Stimulated activated naive CD8-positive, alpha-beta T cell treated with anti-CD3 and anti-CD28 coated beads, Interleukin-15, amount 100 ng/mL, for 72 hours (primary cell): ENCODE results near the gene CSNK1A1.
A peak's percentile ranks its signal among the peaks of the same experiment; 100 is the strongest.
"Not testable (repeated sequence)": the region's sequence is repeated elsewhere in the genome, so short reads cannot be mapped to it uniquely, and the experiment has no call there.

ENCODE experiments used
- ATAC-seq: fragments of 150-1000 bp; cut with Tn5 transposase; 2 replicates; pipeline ENCODE4 v1.10.0; 2021; ENCODE audit warnings: mild to moderate bottlenecking, moderate library complexity
- DNase-seq, 2 donors: peaks; one replicate each; pipeline ENCODE4 v3.0.0; 2021 to 2022
- H3K27ac Mint-ChIP-seq, 2 donors: one replicate each; pipeline ENCODE4 v1.8.0; 2022; ENCODE audit warnings: mild to moderate bottlenecking in 2 of 2, mixed read lengths in 2 of 2, moderate library complexity in 2 of 2
- H3K27me3 Mint-ChIP-seq: one replicate; pipeline ENCODE4 v1.8.0; 2022; ENCODE audit warnings: mixed read lengths
- H3K4me1 Mint-ChIP-seq: one replicate; pipeline ENCODE4 v1.8.0; 2022; ENCODE audit warnings: mild to moderate bottlenecking, mixed read lengths
- H3K4me3 Mint-ChIP-seq, 2 donors: one replicate each; pipeline ENCODE4 v1.8.0; 2022; ENCODE audit warnings: mild to moderate bottlenecking in 2 of 2, mixed read lengths in 2 of 2, moderate library complexity in 1 of 2
- H3K9me3 Mint-ChIP-seq, 2 donors: one replicate each; pipeline ENCODE4 v1.8.0; 2022; ENCODE audit warnings: mixed read lengths in 2 of 2

The CSNK1A1 gene

DNA sequence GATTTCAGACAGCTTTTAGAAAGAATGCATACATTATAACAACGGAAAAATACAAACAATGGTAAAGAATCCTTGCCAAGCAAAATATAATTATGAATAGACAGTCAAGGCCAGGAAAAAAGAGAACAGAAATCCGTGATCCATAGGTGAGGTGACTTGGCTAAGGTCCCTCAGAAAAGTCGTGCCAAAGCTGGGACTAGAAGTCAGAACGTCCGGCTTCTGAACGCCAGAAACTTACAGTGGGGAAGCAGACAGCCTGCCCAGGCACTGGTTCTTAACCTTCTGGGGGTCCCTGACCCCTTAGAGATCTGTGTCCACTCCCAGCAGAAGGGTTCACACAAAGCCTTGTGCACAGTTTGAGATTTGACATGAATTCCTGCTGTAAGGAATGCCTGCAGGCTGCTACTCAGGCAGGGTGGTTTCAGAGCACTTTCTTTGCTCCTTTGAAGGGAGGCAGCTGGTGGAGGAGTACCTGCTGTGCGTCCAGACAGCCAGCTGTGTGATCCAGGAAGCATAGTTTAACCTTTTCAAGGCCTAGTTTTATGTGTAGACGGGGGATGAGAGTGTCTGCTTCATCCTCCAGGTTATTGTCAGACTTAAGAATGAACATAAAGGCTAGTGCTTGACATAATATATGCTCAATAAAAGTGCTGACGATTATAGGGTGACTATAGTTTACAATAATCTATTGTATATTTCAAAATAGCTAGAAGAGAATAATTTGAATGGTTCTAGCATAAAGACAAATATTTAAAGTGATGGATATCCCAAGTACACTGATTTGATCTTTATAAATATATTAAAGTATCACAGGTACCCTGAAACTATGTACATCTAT lies 30.9 kb upstream of the CSNK1A1 start:
- H3K4me1 Mint-ChIP-seq: peaks cover 24% of the 10 kb centered on the region
- H3K27ac Mint-ChIP-seq: peak overlapping the region in 1 of 2 donors; percentile 46
- no peak for ATAC-seq
- no peaks in the 10 kb centered on the region for H3K9me3 Mint-ChIP-seq
- no peak for DNase-seq
- peaks cover 9% of the 10 kb centered on the region for H3K27me3 Mint-ChIP-seq
- peak overlapping the region; percentile 75 to 87 for H3K4me3 Mint-ChIP-seq

DNA sequence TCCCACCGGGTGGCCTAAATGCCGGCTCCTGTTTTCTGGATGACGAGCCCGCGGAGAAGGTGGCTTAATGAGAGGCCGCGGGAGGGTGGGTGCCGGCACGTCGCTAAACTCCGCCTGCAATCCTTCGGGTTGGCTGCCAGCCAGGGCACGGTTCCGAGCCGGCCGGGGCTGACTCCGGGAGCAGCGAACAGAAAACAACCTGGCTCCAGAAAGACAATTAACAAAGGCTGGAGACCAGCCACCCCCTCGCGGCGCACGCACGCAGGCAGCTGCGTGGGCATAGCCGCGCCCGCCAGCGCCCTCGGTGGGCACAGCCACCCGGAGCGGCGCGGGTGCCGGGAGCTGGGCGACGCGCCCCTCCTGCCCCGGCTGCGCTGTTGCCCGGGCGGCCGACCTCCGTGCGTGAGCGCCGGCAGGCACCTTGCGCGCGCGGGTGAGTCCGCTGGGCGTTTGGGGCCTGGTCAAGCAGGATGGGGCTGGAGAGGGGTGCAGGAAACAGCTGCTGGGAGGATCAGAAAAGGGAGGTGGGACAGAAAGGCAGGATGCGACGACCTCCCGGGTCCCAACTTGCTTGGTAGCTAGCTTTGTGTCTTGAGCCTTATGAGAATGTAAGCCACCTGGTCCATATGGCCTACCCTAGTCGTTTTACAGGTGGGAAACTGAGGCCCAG lies 30.1 kb upstream of the CSNK1A1 start, which contains the start of gene ARHGEF37:
Gene ARHGEF37, plus strand, starts transcription at position 307 of the 670 bp plus-strand sequence. CDS start 16,272 bp downstream, outside the sequence.
- DNase-seq (peak; percentile 50 to 58), ATAC-seq (peak; percentile 87)
- Mint-ChIP-seq H3K4me1 (peaks cover 23% of the 10 kb centered on the region), H3K9me3 (no peaks in the 10 kb centered on the region), H3K27me3 (peaks cover 9% of the 10 kb centered on the region), H3K4me3 (peak within 1 kb of the TSS; percentile 75 to 87), H3K27ac (peak within 1 kb of the TSS; percentile 15 to 46)

DNA sequence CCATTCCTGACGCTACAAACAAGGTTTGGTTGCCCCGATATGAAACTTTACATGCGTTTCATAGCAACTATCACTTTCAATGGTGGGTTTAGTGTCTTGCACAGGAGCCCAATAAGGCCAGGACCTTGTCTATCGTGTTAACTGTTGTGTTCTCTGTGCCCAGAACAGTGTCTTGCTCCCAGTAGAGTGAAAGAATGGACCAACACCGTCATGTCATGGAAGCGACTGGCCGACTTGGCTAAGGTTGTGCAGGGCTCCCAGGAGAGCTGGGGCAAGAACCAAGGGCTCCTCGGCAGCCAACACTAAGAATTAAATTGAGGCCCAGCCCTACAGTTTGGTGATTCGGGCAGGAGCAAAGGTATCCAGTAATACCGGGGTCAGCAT lies 29.6 kb upstream of the CSNK1A1 start:
- no peaks in the 10 kb centered on the region for H3K9me3 Mint-ChIP-seq
- H3K4me1 Mint-ChIP-seq: peaks cover 27% of the 10 kb centered on the region
- H3K27ac Mint-ChIP-seq: peak overlapping the region in 1 of 2 donors; percentile 33
- no peak for DNase-seq
- H3K4me3 Mint-ChIP-seq: peak overlapping the region; percentile 72 to 87
- ATAC-seq: peak; percentile 24
- peaks cover 9% of the 10 kb centered on the region for H3K27me3 Mint-ChIP-seq

DNA sequence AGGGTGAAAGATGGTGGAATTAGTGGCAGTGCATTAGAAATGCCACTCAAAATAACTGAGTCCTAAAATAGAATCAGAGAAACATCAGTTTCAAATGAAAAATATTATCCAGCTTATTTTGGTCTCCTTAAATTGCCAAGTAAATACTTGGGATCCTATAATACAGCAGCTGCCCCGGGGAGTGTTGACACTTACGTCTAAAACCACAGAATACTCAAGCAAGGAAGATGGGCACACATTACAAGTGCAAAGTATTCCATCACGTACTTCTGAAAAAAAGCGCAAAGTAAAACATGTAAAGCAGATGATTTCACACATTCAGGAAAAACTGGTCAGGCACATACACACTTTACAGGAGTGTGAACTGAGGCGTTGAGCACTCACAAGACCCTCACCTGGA lies 27.7 kb upstream of the CSNK1A1 start:
- no peak for DNase-seq
- no peak overlapping the region for H3K27ac Mint-ChIP-seq
- H3K9me3 Mint-ChIP-seq: no peaks in the 10 kb centered on the region
- no peak overlapping the region for H3K4me3 Mint-ChIP-seq
- ATAC-seq: no peak
- peaks cover 30% of the 10 kb centered on the region for H3K4me1 Mint-ChIP-seq
- peaks cover 9% of the 10 kb centered on the region for H3K27me3 Mint-ChIP-seq

DNA sequence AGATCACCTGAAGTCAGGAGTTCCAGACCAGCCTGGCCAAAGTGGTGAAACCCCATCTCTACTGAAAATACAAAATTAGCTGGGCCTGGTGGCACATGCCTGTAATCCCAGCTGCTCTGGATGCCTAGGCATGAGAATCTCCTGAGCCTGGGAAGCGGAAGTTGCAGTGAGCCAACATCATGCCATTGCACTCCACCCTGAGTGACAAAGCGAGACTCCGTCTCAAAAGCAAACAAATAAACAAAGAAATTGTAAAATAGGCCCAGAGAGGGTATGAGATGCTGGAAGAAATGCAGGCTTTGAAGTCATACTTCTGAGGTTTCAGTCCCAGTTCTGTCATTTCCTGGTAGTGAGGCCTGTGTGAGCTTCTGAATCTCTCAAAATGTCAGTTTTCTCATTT lies 24.8 kb upstream of the CSNK1A1 start:
- H3K4me1 Mint-ChIP-seq: peaks cover 23% of the 10 kb centered on the region
- peaks cover 9% of the 10 kb centered on the region for H3K27me3 Mint-ChIP-seq
- no peaks in the 10 kb centered on the region for H3K9me3 Mint-ChIP-seq
- peak overlapping the region; percentile 75 to 76 for H3K27ac Mint-ChIP-seq
- peak overlapping the region; percentile 14 to 49 for H3K4me3 Mint-ChIP-seq
- ATAC-seq (peak; percentile 91), DNase-seq (peak; percentile 16 to 25)

DNA sequence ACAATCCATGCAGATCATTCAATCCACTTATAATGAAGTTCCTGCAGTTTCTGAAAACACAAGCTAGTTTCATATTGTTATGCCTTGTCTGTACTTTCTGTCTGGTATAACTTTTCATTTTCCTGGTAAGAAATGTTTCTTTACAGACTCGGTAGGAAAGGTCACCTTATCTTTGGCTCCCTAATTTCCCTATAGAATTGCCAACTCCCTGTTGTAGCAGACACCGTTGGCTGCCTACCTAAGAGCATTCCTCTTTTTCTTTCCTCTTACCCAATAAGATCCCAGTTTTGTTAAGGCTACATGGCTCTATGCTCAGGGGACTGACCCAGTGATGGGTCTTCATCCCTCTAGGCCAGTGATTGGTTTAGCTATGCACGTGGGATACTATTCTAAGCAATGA lies 23.9 kb upstream of the CSNK1A1 start:
- Mint-ChIP-seq H3K4me3 (no peak overlapping the region), H3K27ac (no peak overlapping the region), H3K4me1 (peaks cover 14% of the 10 kb centered on the region), H3K9me3 (no peaks in the 10 kb centered on the region), H3K27me3 (peaks cover 4% of the 10 kb centered on the region)
- DNase-seq (no peak), ATAC-seq (no peak)

DNA sequence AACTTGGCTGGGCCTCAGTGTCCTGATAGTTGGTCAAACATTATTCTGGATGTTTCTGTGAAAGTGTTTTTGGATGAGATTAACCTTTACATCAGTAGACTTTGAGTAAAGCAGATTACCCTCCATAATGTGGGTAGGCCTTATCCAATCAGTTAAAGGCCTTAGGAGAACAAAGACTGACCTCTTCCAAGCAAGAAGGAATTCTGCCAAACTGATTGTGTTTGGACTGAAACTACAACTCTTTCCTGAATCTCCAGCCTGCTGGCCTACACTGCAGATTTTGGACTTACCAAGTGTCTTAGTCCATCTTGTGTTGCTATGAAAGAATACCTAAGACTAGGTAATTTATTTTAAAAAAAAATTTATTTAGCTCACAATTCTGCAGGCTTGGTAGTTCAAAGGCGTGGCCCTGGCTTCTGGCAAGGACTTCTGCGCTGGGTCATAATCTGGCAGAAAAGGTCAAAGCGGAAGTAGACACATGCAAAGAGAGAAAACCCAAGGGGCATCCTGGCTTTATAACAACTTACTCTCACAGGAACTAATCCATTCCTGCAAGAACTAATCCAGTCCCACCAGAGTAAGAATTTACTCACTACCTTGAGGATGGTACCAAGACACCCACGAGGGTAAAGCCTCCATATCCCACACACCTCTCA lies 21.5 kb upstream of the CSNK1A1 start:
- no peak overlapping the region for H3K27ac Mint-ChIP-seq
- peaks cover 13% of the 10 kb centered on the region for H3K4me1 Mint-ChIP-seq
- ATAC-seq (no peak), DNase-seq (no peak)
- H3K9me3 Mint-ChIP-seq: no peaks in the 10 kb centered on the region
- no peak overlapping the region for H3K4me3 Mint-ChIP-seq
- no peaks in the 10 kb centered on the region for H3K27me3 Mint-ChIP-seq

DNA sequence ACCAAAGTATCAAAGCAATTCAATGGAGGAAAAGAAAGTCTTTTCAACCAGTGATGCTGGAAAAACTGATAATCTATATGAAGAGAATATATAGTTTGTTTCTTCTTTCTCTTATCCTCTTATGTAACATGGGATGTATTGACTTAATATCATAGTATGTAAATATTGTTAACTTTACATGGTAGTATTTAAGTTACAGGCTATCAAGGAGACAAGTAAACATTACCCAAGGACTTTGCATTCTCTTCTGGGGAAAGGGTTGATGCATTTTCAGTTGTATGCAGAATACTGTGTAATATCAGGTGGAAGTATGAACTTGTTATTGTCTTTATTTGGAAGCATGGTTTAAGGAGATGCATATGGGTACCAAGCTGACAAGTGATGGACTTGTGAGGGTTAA lies 20.9 kb upstream of the CSNK1A1 start:
- Mint-ChIP-seq H3K4me1 (peaks cover 13% of the 10 kb centered on the region), H3K27ac (no peak overlapping the region), H3K4me3 (no peak overlapping the region), H3K9me3 (no peaks in the 10 kb centered on the region), H3K27me3 (no peaks in the 10 kb centered on the region)
- DNase-seq: no peak
- no peak for ATAC-seq

DNA sequence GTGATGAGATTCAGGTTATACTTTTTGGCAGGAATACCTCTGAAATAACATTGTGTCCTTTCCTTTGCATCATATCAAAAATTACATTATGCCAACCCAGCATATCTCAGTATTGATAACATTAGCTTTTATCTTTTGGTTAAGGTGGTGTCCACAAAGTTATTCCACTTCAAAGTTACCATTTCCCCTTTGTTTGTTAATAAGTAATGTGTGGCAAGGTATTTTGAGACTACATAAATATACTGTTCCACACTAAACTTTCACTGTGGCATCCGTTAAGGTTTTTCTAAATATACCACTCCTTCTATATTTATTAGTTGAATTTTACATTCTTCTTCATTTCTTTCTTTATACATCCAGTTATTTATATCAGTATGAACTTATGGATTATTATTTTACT lies 16.0 kb upstream of the CSNK1A1 start:
- ATAC-seq (no peak), DNase-seq (no peak)
- Mint-ChIP-seq H3K4me1 (peaks cover 8% of the 10 kb centered on the region), H3K27me3 (no peaks in the 10 kb centered on the region), H3K4me3 (no peak overlapping the region), H3K27ac (no peak overlapping the region), H3K9me3 (no peaks in the 10 kb centered on the region)

DNA sequence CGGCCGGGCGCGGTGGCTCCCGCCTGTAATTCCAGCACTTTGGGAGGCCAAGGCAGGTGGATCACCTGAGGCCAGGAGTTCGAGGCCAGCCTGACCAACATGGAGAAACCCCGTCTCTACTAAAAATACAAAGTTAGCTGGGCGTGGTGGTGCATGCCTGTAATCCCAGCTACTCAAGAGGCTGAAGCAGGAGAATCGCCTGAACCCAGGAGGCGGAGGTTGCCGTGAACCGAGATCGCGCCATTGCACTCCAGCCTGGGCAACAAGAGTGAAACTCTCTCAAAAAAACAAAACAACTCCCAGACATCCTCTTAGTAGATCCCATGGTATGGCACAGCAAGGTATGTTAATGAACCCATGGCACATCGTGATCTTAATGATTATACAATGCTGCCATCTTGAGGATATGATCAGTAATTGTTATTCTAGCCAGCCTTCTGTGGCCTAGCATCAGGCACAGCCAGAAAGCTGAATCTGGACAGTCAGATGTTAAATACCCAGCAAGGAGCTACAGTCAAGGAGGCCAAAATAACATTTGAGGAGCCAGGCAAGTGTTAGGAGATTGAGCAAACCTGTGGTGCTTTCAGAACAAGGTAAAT lies 13.4 kb upstream of the CSNK1A1 start:
- not testable (repeated sequence) for H3K27ac Mint-ChIP-seq, H3K27me3 Mint-ChIP-seq, H3K9me3 Mint-ChIP-seq, H3K4me3 Mint-ChIP-seq
- DNase-seq (peak in 1 of 2 donors; percentile 28), ATAC-seq (peak; percentile 93)
- H3K4me1 Mint-ChIP-seq: peaks cover 21% of the 10 kb centered on the region

DNA sequence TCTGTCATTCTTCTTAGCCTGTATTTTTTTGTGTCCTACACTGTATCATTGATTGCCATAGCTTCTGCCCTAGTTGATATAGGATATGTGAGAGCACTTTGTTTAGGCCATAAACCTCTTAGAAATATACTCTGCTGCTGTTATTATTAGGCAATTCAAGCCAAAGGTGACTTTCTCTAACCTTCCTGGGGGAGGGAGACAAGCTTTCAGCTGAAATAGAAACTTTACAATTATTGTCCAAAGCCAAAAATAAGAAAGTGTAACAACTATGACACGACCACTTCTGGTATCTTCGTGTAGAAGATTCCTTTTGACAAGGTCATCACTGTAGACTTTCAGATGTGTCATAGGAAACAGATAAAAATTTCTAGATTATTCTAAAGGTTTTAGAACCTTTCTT lies 12.2 kb upstream of the CSNK1A1 start:
- no peaks in the 10 kb centered on the region for H3K9me3 Mint-ChIP-seq
- no peak for DNase-seq
- no peak overlapping the region for H3K27ac Mint-ChIP-seq
- H3K4me1 Mint-ChIP-seq: peaks cover 21% of the 10 kb centered on the region
- H3K4me3 Mint-ChIP-seq: no peak overlapping the region
- no peaks in the 10 kb centered on the region for H3K27me3 Mint-ChIP-seq
- ATAC-seq: no peak

DNA sequence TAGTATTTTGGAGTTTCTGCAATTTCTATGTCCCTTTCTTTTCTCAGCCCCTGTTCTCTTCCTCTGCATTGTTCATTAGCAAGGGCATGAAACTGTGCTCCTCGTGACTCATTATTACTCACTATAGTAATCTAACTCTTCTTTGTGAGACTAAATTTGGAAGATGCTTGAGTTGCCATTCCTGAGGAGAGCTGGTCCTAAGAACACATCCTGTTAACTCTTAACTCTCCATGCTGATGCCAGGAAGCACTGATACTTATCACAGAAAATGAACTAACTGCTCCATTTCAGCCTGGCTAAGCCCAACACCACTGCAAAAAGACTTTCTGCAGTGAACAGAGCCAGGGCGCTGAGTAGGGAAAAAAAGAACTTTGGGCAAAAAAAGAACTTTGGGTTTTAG lies 10.6 kb upstream of the CSNK1A1 start:
- H3K4me3 Mint-ChIP-seq: peak overlapping the region; percentile 0 to 44
- no peaks in the 10 kb centered on the region for H3K27me3 Mint-ChIP-seq
- H3K27ac Mint-ChIP-seq: peak overlapping the region in 1 of 2 donors; percentile 0
- peaks cover 21% of the 10 kb centered on the region for H3K4me1 Mint-ChIP-seq
- H3K9me3 Mint-ChIP-seq: no peaks in the 10 kb centered on the region
- ATAC-seq (peak; percentile 83), DNase-seq (no peak)

DNA sequence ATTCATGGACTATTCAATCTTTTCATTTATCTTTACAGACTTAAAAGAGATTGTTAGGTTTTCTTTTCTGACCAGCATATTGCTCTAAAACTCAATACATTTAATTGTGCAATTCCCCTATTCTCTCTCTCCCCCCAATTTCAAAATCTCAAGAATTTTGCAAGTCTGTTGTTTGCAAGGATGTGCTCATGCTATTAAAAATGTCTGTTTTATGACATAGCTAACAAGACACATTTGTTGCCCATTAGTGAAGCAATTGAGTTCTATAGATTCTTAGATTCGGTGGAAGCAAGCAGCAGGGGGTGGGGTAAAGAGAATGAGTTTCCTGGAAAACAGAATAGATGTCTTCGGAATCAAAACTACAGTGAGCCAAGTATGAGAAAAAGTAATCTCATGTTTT lies 8.5 kb upstream of the CSNK1A1 start:
- Mint-ChIP-seq H3K27me3 (no peaks in the 10 kb centered on the region), H3K9me3 (no peaks in the 10 kb centered on the region), H3K27ac (no peak overlapping the region), H3K4me3 (no peak overlapping the region), H3K4me1 (peaks cover 21% of the 10 kb centered on the region)
- ATAC-seq (no peak), DNase-seq (no peak)

DNA sequence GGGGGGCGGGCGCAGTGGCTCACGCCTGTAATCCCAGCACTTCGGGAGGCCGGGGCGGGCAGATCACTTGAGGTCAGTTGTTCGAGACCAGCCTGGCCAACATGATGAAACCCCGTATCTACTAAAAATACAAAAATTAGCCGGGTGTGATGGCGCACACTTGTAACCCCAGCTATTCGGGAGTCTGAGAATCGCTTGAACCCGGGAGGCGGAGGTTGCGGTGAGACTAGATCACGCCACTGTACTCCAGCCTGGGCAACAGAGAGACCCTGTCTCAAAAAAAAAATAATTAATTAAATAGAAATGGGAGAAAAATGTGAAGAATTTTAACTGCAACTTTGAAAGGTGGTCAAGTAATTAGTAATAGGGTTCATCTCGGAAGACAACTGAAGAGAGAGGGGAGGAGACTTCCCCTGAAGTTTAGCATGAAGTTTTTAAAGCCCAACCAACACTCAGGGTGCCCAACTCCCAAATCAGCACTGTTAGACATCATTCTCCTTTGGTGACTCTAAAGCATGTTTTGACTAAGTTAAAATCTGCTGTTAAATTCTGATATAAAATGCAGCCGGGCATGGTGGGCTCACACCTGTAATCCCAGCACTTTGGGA lies 1.4 kb upstream of the CSNK1A1 start:
- Mint-ChIP-seq H3K27me3 (no peaks in the 10 kb centered on the region), H3K27ac (no peak overlapping the region), H3K4me3 (no peak overlapping the region), H3K4me1 (peaks cover 21% of the 10 kb centered on the region), H3K9me3 (no peaks in the 10 kb centered on the region)
- DNase-seq (no peak), ATAC-seq (no peak)

DNA sequence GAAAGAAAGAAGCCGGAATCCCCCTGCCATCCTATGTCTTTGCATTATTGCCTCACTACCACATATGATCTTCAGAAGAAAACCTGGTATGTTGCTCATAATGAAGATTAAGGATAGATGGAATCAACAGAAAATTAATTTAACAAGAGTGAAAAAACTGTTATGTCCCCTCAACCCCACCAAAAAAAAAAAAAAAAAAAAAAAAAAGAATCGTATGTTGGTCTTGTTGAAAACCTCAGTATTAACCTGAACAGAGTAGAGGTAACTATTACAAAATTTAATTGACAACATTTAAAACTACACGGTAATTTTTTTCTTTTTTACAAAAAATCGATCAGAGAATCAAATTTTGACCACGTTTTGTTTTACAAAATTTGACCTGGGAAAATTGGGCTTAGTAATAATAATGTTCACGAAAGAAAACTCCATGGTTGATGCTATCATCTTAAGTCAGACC lies 827 bp upstream of the CSNK1A1 start:
- ATAC-seq (no peak), DNase-seq (no peak)
- Mint-ChIP-seq H3K9me3 (no peaks in the 10 kb centered on the region), H3K27me3 (no peaks in the 10 kb centered on the region), H3K4me3 (peak overlapping the region; percentile 98 to 99), H3K27ac (peak overlapping the region; percentile 100), H3K4me1 (peaks cover 27% of the 10 kb centered on the region)
